Panc1 (cell line): Measurements from ENCODE around the gene AGPS. TPM values are rescaled to one million over a fixed set of nuclear protein-coding genes. Genes with fewer than 3 reads are reported as not detected.
"Not testable (repeated sequence)": the region's sequence is repeated elsewhere in the genome, so short reads cannot be mapped to it uniquely, and the experiment has no call there.

ENCODE experiments used
- ATAC-seq: fragments of 200-7000 bp; cut with Tn5 transposase; 2 replicates; pipeline ENCODE4 v1.9.1; 2020; ENCODE audit warnings: mild to moderate bottlenecking, moderate library complexity
- BruUV-seq: library from RNA; stranded (reverse); fragments of 400-500 nt; replicated peaks from 2 replicates; lab custom pipeline; 2021; lab: Mats Ljungman, UMichigan
- CTCF ChIA-PET: fragments of 300-600 bp; sonication (Branson Sonifier 250); formaldehyde crosslinking; loops from one replicate; lab custom pipeline; 2022; ENCODE audit warnings: antibody characterized with exemption; lab: Charles Lee
- POLR2A ChIA-PET: fragments of 300-600 bp; sonication (Branson Sonifier 250); formaldehyde crosslinking; loops from one replicate; lab custom pipeline; 2022; ENCODE audit warnings: antibody characterized with exemption; lab: Charles Lee
- DNase-seq: peaks from one replicate; pipeline ENCODE4 v3.0.0-alpha.2; 2010; ENCODE audit warnings: low read depth, low spot score
- H3K27ac ChIP-seq: 2 replicates; pipeline ENCODE4 v1.5.1; 2011; ENCODE audit warnings: mild to moderate bottlenecking, low read length, inconsistent platforms
- H3K27me3 ChIP-seq: fragments of 200-500 bp; sonication (Bioruptor generic); 2 replicates; pipeline ENCODE4 v1.6.0; 2014; ENCODE audit warnings: low read length, inconsistent platforms; ENCODE audit not compliant: control insufficient read depth, insufficient read depth
- H3K36me3 ChIP-seq: fragments of 200-500 bp; sonication (Bioruptor generic); 2 replicates; pipeline ENCODE4 v1.5.1; 2014; ENCODE audit warnings: inconsistent platforms, mild to moderate bottlenecking, low read length, moderate library complexity; ENCODE audit not compliant: control insufficient read depth, insufficient read depth
- H3K4me1 ChIP-seq: 2 replicates; pipeline ENCODE4 v1.5.1; 2011; ENCODE audit warnings: inconsistent platforms, mild to moderate bottlenecking, low read length, moderate library complexity; ENCODE audit not compliant: control insufficient read depth, insufficient read depth
- H3K4me3 ChIP-seq, 2 experiments: 2 replicates each; pipeline ENCODE4 v1.5.1; 2011 to 2012; ENCODE audit warnings: low read depth in 2 of 2, low read length in 2 of 2, mild to moderate bottlenecking in 2 of 2, inconsistent platforms in 1 of 2, moderate library complexity in 1 of 2
- H3K9me3 ChIP-seq: fragments of 200-500 bp; sonication (Bioruptor generic); 2 replicates; pipeline ENCODE4 v1.5.1; 2014; ENCODE audit warnings: low read depth, mild to moderate bottlenecking, inconsistent platforms, low read length, moderate library complexity; ENCODE audit not compliant: control insufficient read depth, insufficient read depth
- CTCF ChIP-seq: fragments of 450-650 bp; IDR thresholded peaks from 2 replicates; pipeline ENCODE4 v1.5.1; 2017; ENCODE audit warnings: mild to moderate bottlenecking
- POLR2AphosphoS5 ChIP-seq: IDR thresholded peaks from 2 replicates; pipeline ENCODE4 v1.6.1; 2012; ENCODE audit warnings: mild to moderate bottlenecking, low read depth, low read length, moderate library complexity
- REST ChIP-seq, 2 experiments: IDR thresholded peaks; 2 replicates each; pipeline ENCODE4 v1.6.1; 2011 to 2012; ENCODE audit warnings: low read depth in 2 of 2, control low read depth in 1 of 2, low read length in 1 of 2, mild to moderate bottlenecking in 1 of 2, moderate library complexity in 1 of 2; ENCODE audit not compliant: insufficient read depth in 1 of 2
- SIN3A ChIP-seq: IDR thresholded peaks from 2 replicates; pipeline ENCODE4 v1.6.1; 2012; ENCODE audit warnings: low read depth, mild to moderate bottlenecking, low read length, moderate library complexity, borderline replicate concordance; ENCODE audit not compliant: insufficient read depth
- TCF7L2 ChIP-seq: IDR thresholded peaks from 2 replicates; pipeline ENCODE4 v1.6.1; 2011; ENCODE audit warnings: mild to moderate bottlenecking, low read depth, low read length, inconsistent platforms
- in situ Hi-C: cut with HindIII; loops from 2 replicates; pipeline ENCODE4 v1.10.0; 2016; ENCODE audit warnings: low sequenced_read_pairs, low pct_unique_long_range_greater_than_20kb
- intact Hi-C: fragments of 100-400 bp; cut with micrococcal nuclease; formaldehyde crosslinking; loops from one replicate; pipeline ENCODE4 v1.10.0; 2022; ENCODE audit not compliant: unreplicated experiment
- total RNA-seq: library from RNA; stranded (reverse); gene quantifications from one replicate; pipeline ENCODE4 v1.2.1, GENCODE V29; 2021; ENCODE audit not compliant: unreplicated experiment

The AGPS gene
- total RNA-seq, 1 experiment from 2014 or later = 68.7 TPM

- Histone ChIP-seq H3K36me3 (no peaks in the 10 kb centered on the region), H3K4me3 (no peak overlapping the region), H3K27ac (no peak overlapping the region), H3K27me3 (no peaks in the 10 kb centered on the region), H3K9me3 (peaks cover 3% of the 10 kb centered on the region; the same call in 1 of the 2 replicates), H3K4me1 (peaks cover 9% of the 10 kb centered on the region)
- DNase-seq (no peak), ATAC-seq (no peak)
- intact Hi-C loops (no loop called here), in situ Hi-C loops (no loop called here)
- ChIA-PET POLR2A (no interaction called here), CTCF (no interaction called here)
- BruUV-seq = TSS peak; percentile 8
- TF ChIP-seq SIN3A = no peak
- TF ChIP-seq TCF7L2 = no peak
- TF ChIP-seq POLR2AphosphoS5 = no peak
- TF ChIP-seq CTCF = no peak
- TF ChIP-seq REST (IDR thresholded peaks at IDR 0.05; ENCODE audit: insufficient read depth in 1 of 2, low read depth in 2 of 2, low read length in 1 of 2) = no peak
Observed at GRCh38 chr2:177407031-177407430, 14.5 kb downstream of the AGPS start.

GRCh38 chr2:177410629-177411028 lies 18.1 kb downstream of the AGPS start:
- H3K36me3 ChIP-seq, BruUV-seq, DNase-seq, POLR2A ChIA-PET, ATAC-seq, intact Hi-C loops, H3K27ac ChIP-seq, H3K9me3 ChIP-seq, CTCF ChIA-PET, in situ Hi-C loops, H3K4me1 ChIP-seq, H3K4me3 ChIP-seq, H3K27me3 ChIP-seq: not testable (repeated sequence)

- Histone ChIP-seq H3K27me3 (no peaks in the 10 kb centered on the region), H3K4me1 (peaks cover 4% of the 10 kb centered on the region; the same call in 1 of the 2 replicates), H3K9me3 (peaks cover 2% of the 10 kb centered on the region; the same call in 1 of the 2 replicates), H3K4me3 (no peak overlapping the region), H3K36me3 (no peaks in the 10 kb centered on the region), H3K27ac (no peak overlapping the region)
- BruUV-seq = no TSS peak
- ChIA-PET POLR2A (no interaction called here), CTCF (no interaction called here)
- TF ChIP-seq TCF7L2 = no peak
- TF ChIP-seq SIN3A = no peak
- TF ChIP-seq POLR2AphosphoS5 = no peak
- no peak for TF ChIP-seq REST (IDR thresholded peaks at IDR 0.05; ENCODE audit: insufficient read depth in 1 of 2, low read depth in 2 of 2, low read length in 1 of 2)
- TF ChIP-seq CTCF = no peak
- 0 out of 2 replicates have a peak, but pooled peaks have one; percentile 11 for ATAC-seq
- intact Hi-C loops = loop anchor here (2.0 kb wide), 1 partner anchor 15 kb away; no protein-coding TSS in a partner anchor
- in situ Hi-C loops = no loop called here
- no peak for DNase-seq
Observed at GRCh38 chr2:177413703-177414102, 21.1 kb downstream of the AGPS start.
